ENCODE results near the gene PATJ.
"Not testable (repeated sequence)": the region's sequence is repeated elsewhere in the genome, so short reads cannot be mapped to it uniquely, and the experiment has no call there.

PATJ gene

GRCh38 chr1:62194651-62195544 is 452.6 kb downstream of the PATJ start, which contains the start of gene L1TD1:
L1TD1 (plus strand) TSS chr1:62194849; CDS start chr1:62206629, 11,780 bp downstream.
- TF ChIP-seq POLR2A (IDR thresholded peaks at IDR 0.05; ENCODE audit: low read depth, low read length) = no peak
- FAIRE-seq (no peak), DNase-seq (ENCODE audit: insufficient read length, low spot score) (no peak)

GRCh38 chr1:62196086-62196690 is 453.9 kb downstream of the PATJ start:
- TF ChIP-seq POLR2A (IDR thresholded peaks at IDR 0.05; ENCODE audit: low read depth, low read length) = no peak
- DNase-seq (ENCODE audit: insufficient read length, low spot score) (no peak), FAIRE-seq (no peak)

GRCh38 chr1:62198069-62198780 is 455.9 kb downstream of the PATJ start:
- no peak for FAIRE-seq
- no peak for DNase-seq (ENCODE audit: insufficient read length, low spot score)
- no peak for TF ChIP-seq POLR2A (IDR thresholded peaks at IDR 0.05; ENCODE audit: low read depth, low read length)

GRCh38 chr1:62198781-62199125 is 456.5 kb downstream of the PATJ start:
- FAIRE-seq = no peak
- no peak for DNase-seq (ENCODE audit: insufficient read length, low spot score)
- no peak for TF ChIP-seq POLR2A (IDR thresholded peaks at IDR 0.05; ENCODE audit: low read depth, low read length)

- TF ChIP-seq POLR2A (IDR thresholded peaks at IDR 0.05; ENCODE audit: low read depth, low read length) = no peak
- FAIRE-seq = no peak
Measured at GRCh38 chr1:62207187-62207586, 464.9 kb downstream of the PATJ start.

GRCh38 chr1:62208087-62208486 is 465.8 kb downstream of the PATJ start:
- TF ChIP-seq POLR2A (IDR thresholded peaks at IDR 0.05; ENCODE audit: low read depth, low read length) = no peak
- no peak for DNase-seq (ENCODE audit: insufficient read length, low spot score)
- no peak for FAIRE-seq

More at GRCh38 chr1:62207187-62207586, 464.9 kb downstream of the PATJ start:
- no peak for DNase-seq (ENCODE audit: insufficient read length, low spot score)

GRCh38 chr1:62208970-62209369 is 466.7 kb downstream of the PATJ start:
- no peak for FAIRE-seq
- TF ChIP-seq POLR2A (IDR thresholded peaks at IDR 0.05; ENCODE audit: low read depth, low read length) = no peak
- no peak for DNase-seq (ENCODE audit: insufficient read length, low spot score)

GRCh38 chr1:62209931-62210595 is 467.8 kb downstream of the PATJ start:
- FAIRE-seq = peak; percentile 36
- no peak for TF ChIP-seq POLR2A (IDR thresholded peaks at IDR 0.05; ENCODE audit: low read depth, low read length)

GRCh38 chr1:62210960-62211359 is 468.7 kb downstream of the PATJ start:
- TF ChIP-seq POLR2A (IDR thresholded peaks at IDR 0.05; ENCODE audit: low read depth, low read length) = no peak
- no peak for FAIRE-seq
- no peak for DNase-seq (ENCODE audit: insufficient read length, low spot score)

More at GRCh38 chr1:62209931-62210595, 467.8 kb downstream of the PATJ start:
- DNase-seq (ENCODE audit: insufficient read length, low spot score) = no peak

- no peak for TF ChIP-seq POLR2A (IDR thresholded peaks at IDR 0.05; ENCODE audit: low read depth, low read length)
- DNase-seq (ENCODE audit: insufficient read length, low spot score) = no peak
- FAIRE-seq = no peak
Measured at GRCh38 chr1:62212411-62212810, 470.1 kb downstream of the PATJ start.

- FAIRE-seq (no peak), DNase-seq (ENCODE audit: insufficient read length, low spot score) (no peak)
- no peak for TF ChIP-seq POLR2A (IDR thresholded peaks at IDR 0.05; ENCODE audit: low read depth, low read length)
Measured at GRCh38 chr1:62213075-62213914, 471.0 kb downstream of the PATJ start.

- FAIRE-seq (no peak), DNase-seq (ENCODE audit: insufficient read length, low spot score) (no peak)
- TF ChIP-seq POLR2A (IDR thresholded peaks at IDR 0.05; ENCODE audit: low read depth, low read length) = no peak
Measured at GRCh38 chr1:62218604-62219003, 476.3 kb downstream of the PATJ start.

- not testable (repeated sequence) for FAIRE-seq
Measured at GRCh38 chr1:62220456-62220855, 478.2 kb downstream of the PATJ start.

More at GRCh38 chr1:62220456-62220855, 478.2 kb downstream of the PATJ start:
- not testable (repeated sequence) for DNase-seq (ENCODE audit: insufficient read length, low spot score)
